GM21737 (cell line): ENCODE measurements around the gene MRPS10.
"Not testable (repeated sequence)": the region's sequence is repeated elsewhere in the genome, so short reads cannot be mapped to it uniquely, and the experiment has no call there.

ENCODE experiments used
- ATAC-seq: cut with Tn5 transposase; IDR thresholded peaks from one replicate; pipeline ENCODE4 v1.9.1; 2021; ENCODE audit warnings: mild to moderate bottlenecking, moderate library complexity; ENCODE audit not compliant: unreplicated experiment

The MRPS10 gene

DNA sequence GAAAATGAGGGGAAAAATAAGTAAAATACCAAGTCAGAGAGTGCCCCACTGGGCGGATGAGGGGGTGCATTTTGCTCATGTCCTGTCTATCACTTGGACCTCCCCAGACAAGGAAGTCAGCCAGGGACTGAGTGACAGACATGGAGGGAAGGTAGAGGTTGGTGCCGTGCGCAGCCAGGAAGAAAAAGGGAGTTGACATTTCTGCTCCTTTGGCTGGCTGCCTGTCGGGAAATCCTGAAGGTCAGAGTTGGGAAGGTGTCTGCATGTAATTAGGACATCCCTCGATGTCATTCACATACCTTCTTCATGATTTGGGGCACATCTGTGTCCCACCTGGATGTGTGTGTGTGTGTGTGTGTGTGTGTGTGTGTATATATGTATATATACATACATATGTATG, 35.6 kb downstream of the MRPS10 start:
- ATAC-seq: no peak

DNA sequence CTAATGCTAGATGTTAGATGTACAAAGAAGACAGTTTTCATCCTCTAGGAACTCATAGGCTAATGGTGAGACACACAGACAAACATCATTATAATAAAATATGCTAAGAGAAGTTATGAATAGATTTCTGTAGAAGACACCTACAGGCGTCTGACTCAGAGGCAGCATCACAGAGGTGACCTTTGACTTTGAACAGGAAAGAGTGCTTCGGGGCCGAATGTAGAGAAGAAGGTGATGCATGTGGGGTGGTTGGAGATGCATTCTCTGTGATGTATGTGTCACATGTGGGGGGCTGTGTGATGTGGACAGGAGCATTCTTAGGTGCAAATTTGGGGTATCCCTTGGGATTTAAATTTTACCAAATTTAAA, 37.7 kb downstream of the MRPS10 start:
- no peak for ATAC-seq

DNA sequence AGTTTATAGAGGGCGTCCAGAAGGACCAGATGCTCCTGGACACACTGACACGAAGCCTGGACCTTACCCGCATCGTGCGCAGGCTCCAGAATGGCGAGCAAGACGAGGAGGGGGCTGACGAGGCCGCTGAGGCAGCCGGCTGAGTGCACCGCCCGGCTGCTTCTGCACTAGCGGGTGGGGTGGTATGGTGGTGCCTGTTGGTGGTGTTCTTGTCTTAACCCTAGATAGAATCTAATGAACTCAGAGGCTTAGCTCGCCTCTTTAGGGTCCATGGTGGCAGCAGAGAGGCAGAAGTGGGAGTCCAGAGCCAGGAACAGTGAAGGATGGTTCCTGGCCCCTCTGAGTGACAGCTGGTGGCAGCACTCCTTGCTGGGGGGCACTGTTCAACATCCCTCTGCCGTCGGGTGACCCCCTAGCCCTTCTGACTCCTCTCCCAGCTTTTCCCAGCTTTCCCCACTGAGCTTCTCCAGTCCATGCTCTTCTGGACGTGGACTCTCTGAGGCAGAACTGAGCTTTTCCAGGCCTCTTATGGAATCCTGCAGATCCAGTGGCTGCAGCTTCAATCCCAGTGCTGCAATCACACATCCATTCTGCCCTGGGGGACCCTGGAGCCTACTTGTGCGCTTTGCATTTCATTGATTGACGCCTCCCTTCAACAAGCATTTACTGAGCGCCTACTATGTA, 38.3 kb downstream of the MRPS10 start:
- ATAC-seq: no peak

DNA sequence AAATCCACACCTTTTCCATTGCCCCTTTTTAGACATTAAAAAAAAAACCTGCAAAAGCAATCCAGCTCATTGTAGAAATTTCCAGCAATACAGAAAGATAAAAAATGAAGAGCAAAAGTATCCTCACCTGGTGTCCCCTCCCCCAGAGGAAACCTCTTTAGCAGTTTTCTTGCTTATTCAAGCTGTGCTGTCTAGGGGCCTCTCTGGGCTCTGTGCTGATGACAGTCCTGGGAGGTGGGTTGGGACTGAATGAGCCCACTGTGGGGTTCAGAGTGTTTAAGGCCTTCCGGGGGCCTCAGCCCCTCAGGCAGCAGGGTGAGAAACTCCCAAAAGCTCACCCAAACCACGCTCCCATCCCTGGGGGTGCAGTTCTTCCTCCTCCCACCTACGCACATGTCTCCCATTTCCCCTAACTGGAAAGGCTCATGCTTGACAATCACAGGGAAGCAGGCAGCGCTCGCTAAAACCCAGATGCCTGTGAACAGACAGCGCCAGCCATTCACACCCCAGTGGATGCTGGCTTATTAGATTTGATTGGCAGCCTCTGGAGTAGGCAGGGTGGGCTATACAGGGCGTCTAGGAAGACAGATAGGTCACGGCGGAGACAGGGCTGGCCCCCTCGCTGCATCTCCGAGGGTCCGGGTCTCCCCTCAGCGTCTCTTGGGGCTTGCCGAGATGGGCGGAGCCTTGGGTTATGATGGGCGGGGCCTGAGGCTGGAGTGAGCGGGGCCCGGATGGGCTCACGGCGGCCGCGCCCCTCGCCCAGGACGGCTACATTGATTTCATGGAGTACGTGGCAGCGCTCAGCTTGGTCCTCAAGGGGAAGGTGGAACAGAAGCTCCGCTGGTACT, 39.9 kb downstream of the MRPS10 start:
- ATAC-seq: no peak

- ATAC-seq: no peak
Measured at GRCh38 chr6:42176981-42177380, 40.7 kb downstream of the MRPS10 start.

DNA sequence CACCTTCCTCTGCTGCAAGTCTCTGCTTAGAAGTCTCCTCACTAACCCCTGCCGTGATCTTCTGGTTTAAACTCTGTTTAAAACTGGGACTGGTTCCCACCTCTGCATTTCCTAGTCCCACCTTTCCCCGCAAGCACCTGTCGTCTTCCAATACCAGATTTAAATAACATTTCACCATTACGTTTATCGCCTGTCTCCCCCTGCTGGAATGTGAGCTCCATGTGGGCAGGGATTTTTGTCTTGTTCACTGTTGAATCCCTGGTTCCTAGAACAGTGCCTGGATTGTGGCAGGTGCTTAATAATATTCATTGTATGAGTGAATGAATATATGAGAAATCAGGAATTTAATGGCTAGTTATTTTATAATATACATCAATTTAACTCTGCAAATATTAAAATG, 41.8 kb downstream of the MRPS10 start:
- no peak for ATAC-seq

- no peak for ATAC-seq
Measured at GRCh38 chr6:42173101-42173500, 44.6 kb downstream of the MRPS10 start, which contains the start of gene GUCA1A. TSS of gene GUCA1A (plus strand) at chr6:42173364. CDS start at chr6:42173614, 250 bp downstream.

DNA sequence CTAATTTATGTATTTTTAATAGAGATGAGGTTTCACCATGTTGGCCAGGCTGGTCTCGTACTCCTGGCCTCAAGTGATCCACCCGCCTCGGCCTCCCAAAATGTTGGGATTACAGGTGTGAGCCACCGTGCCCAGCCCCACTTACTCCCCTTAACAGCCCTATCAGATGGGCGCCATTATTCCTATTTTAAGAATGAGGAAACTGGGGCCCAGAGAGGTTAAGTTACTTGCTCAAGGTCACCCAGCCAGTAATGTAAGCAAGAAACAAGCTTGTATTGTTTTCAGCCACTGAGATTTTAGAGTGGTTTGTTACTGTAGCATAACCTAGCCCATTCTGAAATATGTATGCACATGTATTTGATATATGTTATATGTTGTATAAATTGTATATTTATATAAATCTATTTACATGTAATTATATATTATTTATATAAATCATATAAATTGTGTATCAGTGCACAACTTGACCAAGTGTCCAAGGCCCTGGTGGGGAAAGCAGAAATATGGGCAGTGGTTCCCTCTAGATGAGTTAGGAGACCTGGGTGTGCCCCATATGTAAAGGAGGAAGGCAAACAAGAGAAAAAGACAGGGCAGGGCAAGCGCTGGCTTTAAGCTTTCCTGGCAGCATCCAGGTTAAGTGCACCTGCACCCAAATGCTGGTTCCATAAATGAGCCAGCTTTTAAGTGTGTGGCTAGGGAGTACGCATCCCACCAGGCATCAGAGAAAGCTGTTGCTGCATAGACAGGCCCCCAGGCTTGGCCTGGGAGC, 45.7 kb downstream of the MRPS10 start:
- no peak for ATAC-seq

- ATAC-seq: not testable (repeated sequence)
Measured at GRCh38 chr6:42169780-42170179, 47.9 kb downstream of the MRPS10 start.

- no peak for ATAC-seq
Measured at GRCh38 chr6:42168650-42169049, 49.0 kb downstream of the MRPS10 start.

- no peak for ATAC-seq
Measured at GRCh38 chr6:42166444-42167141, 51.1 kb downstream of the MRPS10 start.

GRCh38 chr6:42165016-42165415, 52.6 kb downstream of the MRPS10 start:
- ATAC-seq: no peak

GRCh38 chr6:42163981-42164380, 53.7 kb downstream of the MRPS10 start:
- no peak for ATAC-seq

- ATAC-seq: no peak
Measured at GRCh38 chr6:42162812-42163211, 54.8 kb downstream of the MRPS10 start.

DNA sequence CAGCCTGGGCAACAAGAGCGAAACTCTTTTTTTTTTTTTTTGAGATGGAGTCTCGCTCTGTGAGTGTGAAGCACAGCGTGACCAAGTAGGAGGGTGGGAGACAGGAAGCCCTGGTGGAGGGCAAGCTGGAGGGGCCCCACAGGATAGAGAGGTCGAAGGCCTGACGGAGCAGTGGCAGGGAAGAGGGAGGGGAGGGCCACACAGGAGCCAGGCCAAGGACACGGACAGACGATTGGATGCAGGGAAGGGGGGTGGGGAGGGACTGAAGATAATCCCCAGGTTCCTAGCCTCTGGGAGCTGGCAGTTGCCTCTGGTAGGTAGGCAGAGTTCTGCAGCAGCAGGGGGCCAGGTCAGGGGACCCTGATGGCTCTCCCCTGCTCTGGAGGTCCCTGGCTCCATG, 55.3 kb downstream of the MRPS10 start:
- no peak for ATAC-seq

DNA sequence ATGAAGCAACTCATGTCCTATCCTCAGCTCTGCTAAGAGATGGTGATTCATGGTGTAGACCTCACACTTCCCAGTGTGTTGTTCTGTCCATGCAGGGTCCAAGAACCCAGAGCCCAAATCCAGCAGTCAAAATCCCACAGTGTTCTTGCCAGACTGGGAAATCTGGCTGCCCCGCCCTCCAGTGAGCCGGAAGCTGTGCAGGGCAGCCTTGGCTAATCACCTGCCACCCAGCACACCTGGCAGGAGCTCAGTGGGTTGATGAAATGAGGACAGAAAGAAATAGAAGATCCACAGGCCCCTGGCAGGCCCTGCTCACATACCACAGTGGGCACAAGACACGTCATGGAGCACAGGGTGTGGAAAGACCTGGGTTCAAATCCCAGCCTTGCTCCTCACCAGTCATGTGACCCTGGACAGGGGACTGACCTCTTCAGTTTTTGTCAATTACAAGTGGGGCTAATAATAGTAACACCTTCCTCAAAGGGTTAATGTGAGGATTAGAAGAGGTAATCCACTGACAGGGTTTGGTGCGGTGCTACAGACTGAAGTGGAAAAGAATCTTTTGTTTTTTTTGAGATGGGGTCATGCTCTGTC, 58.1 kb downstream of the MRPS10 start:
- no peak for ATAC-seq

GRCh38 chr6:42158631-42159030, 59.0 kb downstream of the MRPS10 start:
- ATAC-seq: no peak

GRCh38 chr6:42158011-42158410, 59.6 kb downstream of the MRPS10 start:
- no peak for ATAC-seq
